DLD1 (cell line): ENCODE measurements around the gene ARHGAP24.

ENCODE experiments used
- in situ Hi-C: cut with HindIII; loops from 2 replicates; pipeline ENCODE4 v1.10.0; 2017; ENCODE audit warnings: low sequenced_read_pairs

Gene ARHGAP24

GRCh38 chr4:85577307-85577706 is 102.4 kb downstream of the ARHGAP24 start:
- in situ Hi-C loops, result no loop called here

GRCh38 chr4:85579942-85580341 is 105.0 kb downstream of the ARHGAP24 start:
- in situ Hi-C loops, result no loop called here

GRCh38 chr4:85580489-85580888 is 105.5 kb downstream of the ARHGAP24 start:
- in situ Hi-C loops, result no loop called here

GRCh38 chr4:85587952-85588351 is 113.0 kb downstream of the ARHGAP24 start:
- in situ Hi-C loops, result no loop called here

GRCh38 chr4:85591406-85592098 is 116.6 kb downstream of the ARHGAP24 start:
- in situ Hi-C loops, result no loop called here

GRCh38 chr4:85595098-85595775 is 120.3 kb downstream of the ARHGAP24 start:
- in situ Hi-C loops, result no loop called here

GRCh38 chr4:85595796-85596559 is 121.0 kb downstream of the ARHGAP24 start:
- in situ Hi-C loops, result no loop called here

GRCh38 chr4:85598936-85599335 is 124.0 kb downstream of the ARHGAP24 start:
- in situ Hi-C loops, result no loop called here

- in situ Hi-C loops, result no loop called here
These were observed 125.6 kb downstream of the ARHGAP24 start for GRCh38 chr4:85600501-85600900.

- in situ Hi-C loops, result no loop called here
These were observed 128.7 kb downstream of the ARHGAP24 start for GRCh38 chr4:85603437-85604336.

GRCh38 chr4:85606505-85606904 is 131.6 kb downstream of the ARHGAP24 start:
- in situ Hi-C loops, result no loop called here

GRCh38 chr4:85607624-85608023 is 132.7 kb downstream of the ARHGAP24 start:
- in situ Hi-C loops, result no loop called here

- in situ Hi-C loops, result no loop called here
These were observed 135.5 kb downstream of the ARHGAP24 start for GRCh38 chr4:85610450-85610849.

GRCh38 chr4:85611661-85612060 is 136.7 kb downstream of the ARHGAP24 start:
- in situ Hi-C loops, result no loop called here

GRCh38 chr4:85613901-85614300 is 139.0 kb downstream of the ARHGAP24 start:
- in situ Hi-C loops, result no loop called here

GRCh38 chr4:85615952-85616351 is 141.0 kb downstream of the ARHGAP24 start:
- in situ Hi-C loops, result no loop called here

- in situ Hi-C loops, result no loop called here
These were observed 142.3 kb downstream of the ARHGAP24 start for GRCh38 chr4:85617202-85617601.

- in situ Hi-C loops, result no loop called here
These were observed 158.0 kb downstream of the ARHGAP24 start for GRCh38 chr4:85632981-85633380.

- in situ Hi-C loops, result no loop called here
These were observed 162.8 kb downstream of the ARHGAP24 start for GRCh38 chr4:85637778-85638177.

GRCh38 chr4:85639946-85640345 is 165.0 kb downstream of the ARHGAP24 start:
- in situ Hi-C loops, result loop anchor here (5.0 kb wide), 1 partner anchor 82 kb away; no protein-coding TSS in a partner anchor
